Retina (tissue), 1 donor: ENCODE measurements around the gene KLHDC9.
"Not testable (repeated sequence)": the region's sequence is repeated elsewhere in the genome, so short reads cannot be mapped to it uniquely, and the experiment has no call there.

Experiments used
- DNase-seq: peaks from one replicate; pipeline ENCODE4 v3.0.0-alpha.2; 2016

Gene KLHDC9, protein sequence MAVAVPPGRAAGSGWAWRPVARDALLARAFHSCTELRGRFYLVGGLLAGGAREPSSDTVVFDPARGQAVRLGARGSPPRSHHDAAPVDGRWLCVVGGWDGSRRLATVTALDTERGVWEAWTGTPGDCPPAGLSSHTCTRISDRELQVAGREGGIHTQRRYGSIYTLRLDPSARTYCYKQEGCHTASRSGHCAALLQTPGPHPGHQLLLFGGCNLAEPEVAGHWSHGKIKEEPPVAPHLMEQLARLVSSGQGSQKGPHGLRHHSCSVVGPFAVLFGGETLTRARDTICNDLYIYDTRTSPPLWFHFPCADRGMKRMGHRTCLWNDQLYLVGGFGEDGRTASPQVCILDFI

DNA sequence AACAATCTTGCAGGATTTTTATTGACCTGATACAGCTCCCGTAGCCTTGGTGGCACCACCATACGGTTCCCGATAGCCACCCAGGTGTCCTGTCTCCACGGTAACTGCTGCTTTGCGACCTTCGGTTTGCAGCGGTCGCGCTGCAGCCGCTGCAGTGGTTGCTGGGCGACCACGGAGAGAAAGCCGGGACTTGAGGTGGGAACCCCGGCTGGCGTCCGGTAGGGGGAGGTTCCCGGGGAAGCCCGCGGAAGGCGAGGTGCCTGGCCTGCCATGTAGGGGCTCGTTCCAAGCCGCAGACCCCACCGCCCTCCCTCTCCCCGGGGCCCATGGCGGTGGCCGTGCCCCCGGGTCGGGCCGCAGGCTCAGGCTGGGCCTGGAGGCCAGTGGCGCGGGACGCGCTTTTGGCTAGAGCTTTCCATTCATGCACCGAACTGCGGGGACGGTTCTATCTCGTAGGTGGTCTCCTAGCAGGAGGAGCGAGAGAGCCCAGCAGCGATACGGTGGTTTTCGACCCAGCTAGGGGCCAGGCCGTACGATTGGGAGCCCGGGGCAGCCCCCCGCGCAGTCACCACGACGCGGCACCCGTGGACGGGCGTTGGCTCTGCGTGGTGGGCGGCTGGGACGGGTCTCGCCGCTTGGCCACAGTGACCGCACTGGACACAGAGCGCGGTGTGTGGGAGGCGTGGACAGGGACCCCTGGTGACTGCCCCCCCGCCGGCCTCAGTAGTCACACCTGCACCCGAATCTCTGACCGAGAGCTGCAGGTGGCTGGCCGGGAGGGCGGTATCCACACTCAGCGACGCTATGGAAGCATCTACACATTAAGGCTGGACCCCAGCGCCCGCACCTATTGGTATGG lies at the start of gene KLHDC9:
Gene KLHDC9 (plus strand): TSS at position 152 of the 859 bp plus-strand sequence. CDS start 175 bp downstream, at position 327.
- DNase-seq, result peak; percentile 92

DNA sequence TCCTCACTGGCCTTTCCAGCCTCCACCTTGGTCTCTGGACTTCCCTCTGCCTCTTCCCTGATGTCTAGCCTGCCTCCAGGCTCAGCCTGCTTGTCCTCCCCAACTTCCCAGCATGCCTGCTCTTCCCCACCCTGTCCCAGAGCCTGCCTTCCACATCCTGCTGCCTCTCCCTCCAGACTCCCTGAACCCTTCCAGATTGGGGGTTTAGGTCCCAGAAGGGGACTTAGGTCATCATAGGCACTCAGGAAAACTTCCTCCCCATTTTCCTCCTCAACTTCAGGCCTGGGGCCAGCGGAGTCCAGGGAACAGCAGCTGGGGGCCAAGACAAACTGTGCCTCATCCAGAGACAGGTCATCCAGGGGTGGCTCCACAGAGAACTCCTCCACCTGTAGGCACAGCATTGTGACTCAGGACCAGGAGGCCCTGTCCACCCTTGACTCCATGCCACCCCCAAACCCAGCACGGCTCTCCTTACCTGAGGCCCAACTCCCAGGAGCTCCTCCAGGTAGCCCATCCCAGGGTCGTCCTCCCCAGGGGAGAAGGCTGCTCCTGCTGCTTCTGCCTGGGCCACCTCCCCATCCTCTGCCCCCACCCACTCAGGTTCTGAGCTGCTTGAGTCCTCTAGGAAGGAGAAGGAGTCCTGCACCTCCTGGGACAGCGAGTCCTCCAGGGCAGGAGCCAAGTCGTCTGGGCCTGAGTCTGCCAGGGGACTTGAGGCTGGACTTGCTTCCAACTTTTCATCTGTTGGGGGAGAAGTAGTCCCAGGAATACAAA lies 49.0 kb upstream of the KLHDC9 start:
- DNase-seq, result no peak

DNA sequence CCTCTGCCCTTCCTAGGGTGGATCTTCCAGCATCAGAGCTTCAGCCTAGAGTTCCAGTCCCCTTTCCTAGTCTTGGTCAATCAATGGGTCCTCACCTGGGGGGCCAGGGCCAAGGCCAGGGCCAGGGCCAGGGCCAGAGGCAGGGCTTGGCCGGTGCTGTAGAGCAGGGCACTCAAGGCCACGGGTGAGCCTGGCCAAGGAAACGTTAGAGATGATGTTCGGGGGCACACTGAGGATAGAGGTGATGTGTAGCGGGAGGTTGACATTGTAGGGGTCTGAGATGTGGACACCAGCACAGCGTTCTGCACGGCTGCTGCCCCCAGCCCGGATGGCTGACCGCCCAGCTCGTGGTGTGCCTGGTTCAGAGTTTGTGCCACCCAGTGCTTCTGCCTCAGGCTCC lies 46.9 kb upstream of the KLHDC9 start:
- DNase-seq, result no peak

DNA sequence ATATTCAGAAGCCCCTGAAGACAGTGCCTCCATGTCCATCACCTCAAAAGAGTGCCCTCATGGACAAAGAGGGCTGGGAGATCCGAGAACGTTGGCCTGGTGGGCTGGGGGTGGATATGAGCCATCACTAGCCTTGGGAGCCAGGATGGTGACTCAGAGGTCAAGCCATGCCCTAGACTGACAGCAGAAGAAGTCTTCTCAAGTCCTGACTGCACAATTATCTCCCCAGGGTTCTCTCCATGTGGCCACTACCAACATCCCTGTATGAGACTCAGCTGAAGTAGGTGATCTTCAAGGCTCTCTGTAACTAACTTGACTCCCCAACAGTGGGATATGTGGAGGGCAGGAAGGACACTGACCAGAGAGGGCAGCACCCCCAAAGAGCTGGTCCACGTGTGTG lies 45.3 kb upstream of the KLHDC9 start:
- no peak for DNase-seq

DNA sequence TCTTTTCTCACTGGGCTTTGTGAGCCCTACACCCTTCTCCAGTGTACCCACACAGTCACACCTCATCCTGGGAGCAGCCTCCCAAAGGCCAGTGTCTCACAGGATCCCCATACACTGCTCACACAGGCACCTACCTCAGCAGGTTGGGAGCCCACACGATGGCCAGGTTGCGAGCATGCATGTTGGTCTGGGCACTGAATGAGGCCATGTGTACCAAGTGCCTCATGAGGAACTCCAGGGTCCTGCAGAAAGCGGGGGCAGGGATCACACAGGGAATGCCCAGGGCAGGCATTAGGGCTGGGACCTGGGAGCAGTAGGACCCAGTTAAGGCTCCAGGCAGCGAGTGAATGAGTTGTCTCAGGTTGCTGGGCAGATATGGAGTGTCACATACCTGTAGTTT lies 43.9 kb upstream of the KLHDC9 start:
- no peak for DNase-seq

DNA sequence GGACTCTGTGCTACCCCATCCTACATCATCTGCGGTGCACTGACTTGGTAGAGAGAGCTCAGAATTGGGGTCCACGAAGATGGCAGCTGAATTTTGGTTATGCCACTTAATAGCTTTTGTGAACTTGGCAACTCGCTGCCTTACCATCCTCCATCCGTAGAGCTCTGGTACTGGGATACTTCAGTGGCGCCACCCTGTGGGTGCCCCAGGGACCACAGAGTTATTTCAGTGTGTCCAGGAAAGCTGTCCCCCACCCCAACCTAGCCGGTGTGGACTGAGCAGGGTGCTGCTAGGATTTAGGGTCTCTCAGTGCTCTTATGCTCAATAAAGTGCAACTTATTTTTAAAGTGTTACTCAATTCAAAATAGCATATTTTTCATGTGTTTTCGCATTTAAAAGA lies 43.4 kb upstream of the KLHDC9 start:
- no peak for DNase-seq

DNA sequence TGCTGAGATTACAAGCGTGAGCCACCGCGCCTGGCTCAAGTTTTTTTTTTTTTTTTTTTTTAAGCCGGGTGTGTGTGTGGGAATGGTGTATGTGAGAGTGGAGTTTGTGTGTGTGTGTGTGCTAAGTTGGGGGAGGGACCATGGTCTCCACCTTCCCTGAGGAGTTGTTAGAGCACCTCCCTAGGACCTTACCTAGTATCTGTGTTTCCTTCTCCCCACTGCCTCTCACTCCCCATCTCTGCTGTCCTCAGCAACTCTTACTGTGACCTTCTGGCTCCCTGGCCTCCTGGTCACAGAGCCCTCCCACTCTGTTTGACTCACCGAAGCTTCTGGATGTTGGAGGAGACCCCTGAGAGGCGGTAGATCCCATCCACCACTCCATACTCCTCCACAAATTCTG lies 38.9 kb upstream of the KLHDC9 start:
- no peak for DNase-seq

DNA sequence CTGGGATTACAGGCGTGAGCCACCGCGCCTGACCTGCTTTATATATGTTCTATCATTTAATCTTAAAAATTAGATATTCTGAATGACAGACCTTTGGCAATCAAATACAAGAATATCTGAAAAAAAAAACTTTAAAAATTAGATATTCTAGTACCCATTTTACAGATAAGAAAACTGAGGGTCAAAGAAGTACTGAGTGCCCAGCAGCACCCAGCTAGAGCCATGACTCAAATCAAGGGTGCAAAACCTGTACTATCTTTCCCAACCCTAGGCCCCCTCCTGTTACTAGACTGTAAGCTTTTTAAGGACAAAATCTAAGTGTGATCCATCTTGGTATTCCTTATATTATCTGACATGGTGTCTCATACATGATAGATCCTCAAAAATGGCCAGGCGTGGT lies 36.7 kb upstream of the KLHDC9 start:
- no peak for DNase-seq

DNA sequence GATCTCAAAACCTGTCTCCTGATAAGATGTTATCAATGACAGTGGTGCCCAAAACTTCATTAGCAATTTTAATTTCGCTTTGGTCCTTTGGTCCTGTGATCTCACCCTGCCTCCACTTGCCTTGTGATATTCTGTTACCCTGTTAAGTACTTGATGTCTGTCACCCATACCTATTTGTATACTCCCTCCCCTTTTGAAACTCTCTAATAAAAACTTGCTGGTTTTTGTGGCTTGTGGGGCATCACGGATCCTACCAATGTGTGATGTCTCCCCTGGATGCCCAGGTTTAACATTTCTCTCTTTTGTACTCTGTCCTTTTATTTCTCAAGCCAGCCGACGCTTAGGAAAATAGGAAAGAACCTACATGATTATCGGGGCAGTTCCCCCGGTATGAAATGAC lies 34.2 kb upstream of the KLHDC9 start:
- DNase-seq, result not testable (repeated sequence)

DNA sequence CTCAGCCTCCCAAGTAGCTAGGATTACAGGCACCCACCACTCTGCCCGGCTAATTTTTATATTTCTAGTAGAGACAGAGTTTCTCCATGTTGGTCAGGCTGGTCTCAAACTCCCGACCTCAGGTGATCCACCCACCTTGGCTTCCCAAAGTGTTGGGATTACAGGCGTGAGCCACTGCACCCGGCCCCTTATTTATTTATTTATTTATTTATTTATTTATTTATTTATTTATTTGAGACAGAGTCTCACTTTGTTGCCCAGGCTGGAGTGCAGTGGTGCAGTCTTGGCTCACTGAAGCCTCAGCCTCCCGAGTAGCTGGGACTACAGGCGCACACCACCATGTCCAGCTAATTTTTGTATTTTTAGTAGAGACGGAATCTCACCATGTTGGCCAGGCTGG lies 32.5 kb upstream of the KLHDC9 start:
- DNase-seq, result not testable (repeated sequence)

DNA sequence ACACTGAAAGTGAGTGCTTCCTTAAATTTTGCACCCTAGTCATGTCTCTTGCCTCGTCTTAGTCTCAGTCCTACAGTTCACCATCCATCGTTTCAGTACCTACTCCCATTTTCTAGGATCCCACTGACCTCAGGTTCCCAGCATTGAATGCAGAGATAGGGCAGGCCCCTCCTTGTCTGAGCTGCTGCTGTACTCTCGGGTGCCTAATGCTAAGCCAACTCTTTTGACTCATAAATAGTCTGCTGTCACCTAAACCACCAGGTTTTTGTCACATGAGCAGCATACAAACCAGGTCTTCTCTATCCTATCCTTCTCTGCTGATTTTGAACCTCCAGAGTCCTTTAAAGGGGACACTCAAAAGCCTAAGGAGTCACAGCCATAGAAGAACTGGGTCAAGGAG lies 31.5 kb upstream of the KLHDC9 start:
- DNase-seq, result no peak

DNA sequence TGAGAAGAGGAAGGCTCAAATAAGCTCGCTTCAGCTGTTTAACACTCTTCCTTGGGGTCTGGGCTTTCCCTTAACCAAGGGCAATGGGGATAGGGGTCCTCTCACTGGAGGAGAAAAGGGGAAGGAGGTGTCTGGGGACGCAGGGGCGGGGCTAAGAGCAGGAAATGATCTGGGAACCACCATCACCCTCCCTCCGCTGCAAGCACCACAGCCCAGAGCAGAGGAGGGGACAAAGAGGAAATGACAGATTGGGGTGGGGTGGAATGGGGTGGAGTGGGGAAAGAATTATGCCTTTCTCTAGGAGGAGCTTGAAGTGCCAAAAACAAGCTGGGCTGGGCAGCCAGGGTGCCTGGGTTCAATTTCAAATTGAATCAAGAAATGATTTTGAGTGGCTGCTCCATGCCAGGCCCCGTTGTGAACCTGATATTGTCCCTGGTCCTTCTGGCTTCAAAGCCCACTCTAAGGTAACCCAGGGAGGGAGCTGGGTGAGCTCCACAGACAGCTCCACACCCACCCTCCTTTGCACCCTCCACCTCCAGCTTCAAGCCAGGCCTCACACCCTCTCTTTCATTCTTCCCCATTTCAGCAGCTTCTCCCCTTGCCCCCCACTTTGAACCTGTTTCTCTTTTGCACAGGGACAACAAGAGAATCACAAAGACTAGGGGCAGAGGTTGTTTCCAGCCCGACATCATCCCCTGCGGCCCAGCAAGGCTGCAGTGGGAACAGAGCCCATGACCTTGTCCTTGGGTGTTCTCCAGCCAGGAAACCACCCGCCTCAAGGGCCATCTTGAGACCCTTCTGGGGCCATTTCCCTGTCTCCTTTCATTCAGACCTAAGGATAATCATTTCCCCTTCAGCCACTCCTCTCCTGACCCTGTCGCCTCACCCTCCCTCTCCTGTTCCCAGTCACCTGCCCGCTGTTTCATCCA lies 29.6 kb upstream of the KLHDC9 start:
- DNase-seq, result no peak

DNA sequence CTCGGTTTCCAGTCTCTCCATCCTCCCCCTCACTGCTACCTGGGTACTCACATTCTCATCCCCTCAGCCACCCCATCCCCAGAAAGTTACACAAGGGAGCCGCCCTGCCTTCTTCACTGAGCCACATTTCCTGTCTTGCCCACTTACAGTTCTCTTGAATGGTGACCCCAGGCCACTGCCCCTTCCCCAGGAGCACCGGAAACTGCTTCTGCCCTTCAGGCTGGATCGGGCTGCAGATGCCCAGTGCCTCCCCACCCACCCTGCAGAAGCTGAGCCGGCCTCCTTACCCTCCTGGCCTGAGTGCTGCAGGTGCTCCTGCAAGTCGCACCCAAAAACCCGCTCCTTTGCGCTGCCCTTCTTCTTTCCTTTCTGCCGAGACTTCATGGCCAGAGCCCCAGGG lies 28.9 kb upstream of the KLHDC9 start:
- no peak for DNase-seq

DNA sequence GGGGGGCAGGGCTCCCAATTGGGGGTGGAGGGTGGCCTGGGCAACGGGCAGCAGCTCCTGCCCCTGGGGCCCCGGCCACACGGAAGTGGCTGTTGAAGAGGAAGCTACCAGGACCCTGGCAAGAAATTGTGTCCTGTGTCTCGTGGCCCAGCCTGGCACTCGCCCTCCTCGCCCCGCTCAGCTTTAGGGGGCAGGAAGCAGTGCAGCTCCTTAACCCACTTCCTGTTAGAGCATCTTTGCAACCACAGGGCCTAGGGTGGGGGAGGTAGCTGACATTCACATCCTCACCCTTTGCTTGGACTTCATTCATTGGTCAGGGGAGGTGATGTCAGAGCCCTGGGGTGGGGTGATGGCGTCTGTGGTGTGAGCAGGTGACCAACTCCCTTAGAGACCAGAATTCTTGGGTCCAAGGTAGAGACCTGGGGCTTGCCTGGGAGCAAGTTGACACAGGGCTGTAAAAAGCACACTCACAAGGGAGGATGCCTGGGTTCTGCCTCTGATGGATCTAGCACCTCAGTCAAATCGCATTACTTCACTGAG lies 28.4 kb upstream of the KLHDC9 start, which contains the start of gene ARHGAP30:
Gene ARHGAP30 (minus strand): TSS at position 161 of the 540 bp plus-strand sequence. CDS start 267 bp downstream, outside the sequence.
- DNase-seq, result no peak

DNA sequence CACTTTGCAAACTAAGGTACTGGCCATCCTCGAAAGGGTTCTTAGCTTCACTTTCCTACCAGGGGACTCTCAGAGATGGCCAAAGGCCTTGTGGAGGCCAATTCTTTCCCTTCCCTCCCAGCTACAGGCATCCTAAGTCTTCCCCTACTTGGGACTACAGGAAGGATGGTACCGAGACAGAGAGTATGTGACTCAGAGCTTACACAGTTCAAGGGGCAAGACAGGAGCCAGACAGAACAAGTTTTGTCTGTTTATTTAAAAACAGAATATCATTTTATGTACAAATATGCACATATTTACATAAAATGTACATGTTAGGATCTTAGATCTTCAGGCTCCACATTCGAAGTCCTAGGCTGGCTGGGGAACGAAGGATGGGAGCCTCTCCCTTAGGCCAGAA lies 27.4 kb upstream of the KLHDC9 start:
- DNase-seq, result no peak

DNA sequence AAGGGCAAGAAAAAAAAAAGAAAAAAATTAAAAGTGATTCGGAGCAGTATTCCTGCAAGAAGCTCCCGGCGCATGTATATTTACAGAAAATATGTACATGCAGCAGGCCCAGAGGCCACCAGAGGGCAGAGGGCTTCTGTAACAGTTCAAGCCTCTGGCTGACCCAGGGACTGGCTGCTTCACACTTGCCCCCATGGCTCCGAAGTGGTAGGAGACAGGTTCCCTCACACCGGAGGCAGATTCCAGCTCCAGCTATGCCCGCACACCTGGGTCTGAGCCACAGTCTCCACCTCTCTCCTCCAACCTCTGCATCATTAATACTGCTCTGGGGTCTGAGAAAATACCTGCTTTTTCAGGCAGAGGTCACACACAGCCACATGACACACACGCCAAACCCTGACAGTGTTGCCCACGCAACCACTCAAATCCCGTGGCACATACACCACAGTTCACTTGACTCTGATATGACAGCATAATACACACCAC lies 26.2 kb upstream of the KLHDC9 start:
- DNase-seq, result peak; percentile 22

DNA sequence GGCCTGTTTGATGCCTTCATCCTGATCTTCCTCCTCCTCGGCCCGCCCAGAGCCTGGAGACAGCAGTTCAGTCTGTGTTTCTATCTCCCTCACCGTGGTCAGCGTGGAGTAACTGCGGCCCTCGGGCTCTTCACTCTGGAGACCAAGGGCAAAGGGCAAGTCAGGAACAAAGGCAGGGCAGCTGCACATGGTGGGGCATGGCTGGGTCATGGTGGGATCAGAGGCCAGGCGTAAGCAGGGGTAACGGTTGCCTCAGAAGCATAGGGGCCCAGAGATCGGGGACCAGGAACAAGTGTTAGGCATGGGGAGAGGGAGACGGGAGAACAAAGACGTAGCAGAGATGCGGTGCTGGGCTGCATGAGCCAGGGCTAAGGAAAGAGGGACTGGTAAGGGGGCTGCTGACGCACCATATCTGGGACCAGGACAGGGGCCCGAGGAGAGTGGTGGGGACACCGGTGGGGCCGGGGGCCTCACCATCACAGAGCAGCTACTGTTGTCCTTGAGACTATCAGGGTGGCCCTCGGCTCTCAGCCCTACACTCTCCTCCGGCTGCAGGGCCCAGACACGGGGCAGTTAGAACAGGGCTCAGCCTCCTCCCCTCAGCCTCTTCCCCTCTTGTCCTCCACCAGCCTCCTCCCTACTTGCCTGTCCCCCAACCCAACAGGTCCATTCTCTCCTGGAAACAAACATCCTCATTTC lies 25.3 kb upstream of the KLHDC9 start:
- no peak for DNase-seq

DNA sequence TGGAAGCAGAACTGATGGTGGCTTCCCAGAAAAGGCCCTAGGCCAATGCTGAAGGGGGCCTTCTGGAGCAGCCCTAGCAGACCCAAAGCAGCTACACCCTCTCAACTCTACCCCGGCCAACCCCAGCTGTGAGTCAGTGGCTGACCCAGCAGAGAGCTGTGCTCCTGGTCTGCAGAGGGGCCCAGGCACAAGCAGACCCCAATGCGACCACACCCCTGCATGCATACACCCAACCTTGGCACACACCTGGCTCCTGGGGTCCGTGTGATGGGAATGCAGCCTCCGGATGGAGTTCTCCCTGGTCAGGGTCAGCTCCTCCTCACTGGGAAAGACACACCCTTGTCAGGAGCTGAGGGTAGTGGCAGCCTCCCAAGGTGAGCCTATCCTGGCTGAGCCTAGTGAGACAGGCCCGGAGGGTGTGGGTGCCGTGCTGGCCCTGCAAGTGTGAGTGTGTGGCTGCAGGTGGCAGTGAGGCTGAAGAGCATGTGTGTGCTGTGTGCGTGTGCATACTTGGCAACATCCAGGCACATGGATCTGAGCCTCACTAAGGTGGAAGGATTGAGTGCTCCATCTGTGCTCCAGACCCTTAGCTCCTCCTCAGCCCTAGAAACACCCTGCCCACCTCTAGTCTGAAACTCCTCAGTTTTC lies 24.6 kb upstream of the KLHDC9 start:
- DNase-seq, result no peak

DNA sequence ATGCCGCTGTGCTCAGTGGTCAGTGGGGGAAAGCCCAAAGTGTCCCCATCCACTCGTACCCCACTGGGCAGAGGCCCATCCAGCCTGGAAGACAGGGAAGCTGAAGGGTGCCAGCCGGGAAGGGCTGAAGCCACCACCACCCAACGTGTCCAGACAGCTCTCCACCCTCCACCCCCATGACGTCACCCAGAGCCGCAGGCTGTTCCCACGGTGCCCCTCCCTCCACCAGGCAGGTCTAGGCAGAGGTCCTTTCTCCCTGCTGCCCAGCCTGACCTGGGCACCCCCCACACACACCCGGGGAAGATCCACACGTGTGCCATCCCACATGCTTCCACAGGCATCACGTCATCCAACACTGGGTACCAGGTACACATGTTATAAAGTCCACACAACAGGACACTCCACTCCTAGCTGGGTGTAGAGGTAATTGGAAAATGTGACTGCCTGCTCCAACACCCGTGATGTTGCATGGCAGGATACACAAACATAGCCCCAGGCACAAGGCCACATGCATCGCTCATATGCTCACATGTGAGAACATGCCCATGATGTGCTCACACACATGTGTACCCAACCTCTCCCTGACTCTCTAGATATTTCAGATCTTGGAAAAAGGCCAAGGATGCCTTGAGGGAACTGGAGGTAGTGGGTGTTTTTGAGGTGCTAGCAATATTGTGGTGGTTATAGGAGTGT lies 23.3 kb upstream of the KLHDC9 start:
- no peak for DNase-seq

DNA sequence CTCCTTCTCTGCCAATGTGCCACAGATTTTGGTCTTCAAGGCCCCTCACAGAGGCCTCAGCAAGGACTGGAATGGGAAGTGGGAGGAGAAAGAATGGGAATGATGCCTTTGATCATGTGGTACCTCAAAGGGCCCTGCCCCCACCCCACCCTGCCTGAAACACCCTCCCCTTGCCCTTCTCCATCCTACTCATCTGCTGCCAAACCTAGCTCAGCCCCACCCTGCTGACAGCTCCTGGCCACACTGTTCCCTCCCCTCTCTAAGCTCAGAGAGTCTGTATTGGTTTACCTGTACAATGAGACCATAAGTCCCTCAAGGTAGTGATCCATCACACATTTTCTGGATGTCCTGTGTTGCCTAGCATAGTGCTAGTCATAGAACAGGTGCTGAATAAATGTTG lies 21.8 kb upstream of the KLHDC9 start:
- no peak for DNase-seq
